ENCODE results near the gene GCN1. TPM values are rescaled to one million over a fixed set of nuclear protein-coding genes. Genes with fewer than 3 reads are reported as not detected.
"Not testable (repeated sequence)": the region's sequence is repeated elsewhere in the genome, so short reads cannot be mapped to it uniquely, and the experiment has no call there.

Gene GCN1
- total RNA-seq, 2 donors from 2014 or later = 39.7 to 83.1 TPM

- Histone ChIP-seq H3K9me3 (no peaks in the 10 kb centered on the region), H3K27ac (peak overlapping the region in 2 of 4 donors; percentile 36 to 61), H3K4me3 (no peak overlapping the region), H3K4me1 (peaks cover 52% of the 10 kb centered on the region), H3K27me3 (no peaks in the 10 kb centered on the region), H3K36me3 (replicated peaks in 1 of 2; ENCODE audit: insufficient read depth in 1 of 2, low read depth in 2 of 2) (no peaks in the 10 kb centered on the region)
- ATAC-seq (no peak), DNase-seq (peak in 2 of 4 donors; percentile 46 to 67)
- WGBS, 2 donors = 71 to 72% methylated on average over 12 to 13 of the region's 13 CpGs
- TF ChIP-seq CTCF (IDR thresholded peaks at IDR 0.05) (no peak), POLR2A (IDR thresholded peaks at IDR 0.05) (no peak)
- intact Hi-C loops (cut with DNase I) = no loop called here
These were observed 43.1 kb upstream of the GCN1 start for GRCh38 chr12:120237360-120238171.

- H3K9me3 ChIP-seq; H3K27ac ChIP-seq; DNase-seq; ATAC-seq; H3K4me3 ChIP-seq; H3K27me3 ChIP-seq; H3K36me3 ChIP-seq (replicated peaks in 1 of 2; ENCODE audit: insufficient read depth in 1 of 2, low read depth in 2 of 2); intact Hi-C loops (cut with DNase I): not testable (repeated sequence)
- WGBS, 2 donors = 80 to 90% methylated on average over 2 to 3 of the region's 3 CpGs
- H3K4me1 ChIP-seq = peaks cover 59% of the 10 kb centered on the region
These were observed 42.3 kb upstream of the GCN1 start for GRCh38 chr12:120236809-120237208.

DNA sequence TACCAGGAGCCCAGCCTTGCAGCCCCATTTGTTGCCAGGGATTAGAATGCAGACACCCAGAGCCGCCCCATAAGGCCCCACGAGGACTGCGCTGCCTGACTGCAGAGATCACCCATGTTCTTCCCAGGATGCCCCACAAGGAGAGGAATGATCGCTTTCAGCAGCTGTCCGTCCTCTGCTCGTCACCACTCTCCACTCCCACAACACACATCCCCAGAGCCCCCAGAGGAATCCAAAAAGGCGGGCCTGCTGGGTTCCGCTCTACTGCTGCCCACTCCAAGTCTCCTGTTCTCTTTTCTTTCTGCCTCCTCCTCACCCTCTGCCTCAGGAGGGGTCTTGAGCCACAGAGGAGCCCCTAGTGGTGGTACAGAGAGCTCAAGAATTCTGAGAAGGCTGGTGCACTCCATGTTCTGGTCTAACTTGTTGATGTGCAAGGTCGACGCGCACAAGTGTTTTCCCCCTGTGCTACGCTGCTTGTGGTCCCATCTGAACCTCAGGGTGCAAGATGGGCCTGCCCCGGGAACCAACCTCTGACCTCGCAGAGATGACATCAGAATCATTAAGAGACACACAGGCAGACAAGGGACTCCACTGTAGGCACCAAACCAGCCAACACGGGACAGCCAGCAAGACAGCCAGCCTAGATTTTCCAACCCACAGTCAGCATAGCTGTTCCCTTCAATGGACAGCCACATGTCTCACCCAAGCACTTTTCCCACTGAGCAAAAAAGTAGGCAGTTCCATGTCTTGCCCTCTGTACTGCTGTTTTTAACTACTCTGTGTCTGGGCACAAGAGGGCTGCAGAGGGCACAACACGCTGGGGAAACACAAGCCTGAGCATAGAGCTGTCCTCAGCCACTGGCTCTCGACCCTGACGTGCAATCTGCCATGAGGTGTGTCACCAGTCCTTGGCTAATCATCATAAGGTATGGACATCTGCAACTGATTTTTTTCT lies 41.1 kb upstream of the GCN1 start:
- WGBS, 2 donors = 84 to 85% methylated on average over 14 to 18 of the region's 18 CpGs
- Histone ChIP-seq H3K36me3 (replicated peaks in 1 of 2; ENCODE audit: insufficient read depth in 1 of 2, low read depth in 2 of 2) (no peaks in the 10 kb centered on the region), H3K27me3 (no peaks in the 10 kb centered on the region), H3K27ac (peak overlapping the region; percentile 67 to 88 (median 76)), H3K4me1 (peaks cover 63% of the 10 kb centered on the region), H3K4me3 (no peak overlapping the region), H3K9me3 (no peaks in the 10 kb centered on the region)
- intact Hi-C loops (cut with DNase I) = no loop called here
- ATAC-seq (no peak), DNase-seq (no peak)
- TF ChIP-seq CTCF (IDR thresholded peaks at IDR 0.05) = no peak
- TF ChIP-seq POLR2A (IDR thresholded peaks at IDR 0.05) = no peak

DNA sequence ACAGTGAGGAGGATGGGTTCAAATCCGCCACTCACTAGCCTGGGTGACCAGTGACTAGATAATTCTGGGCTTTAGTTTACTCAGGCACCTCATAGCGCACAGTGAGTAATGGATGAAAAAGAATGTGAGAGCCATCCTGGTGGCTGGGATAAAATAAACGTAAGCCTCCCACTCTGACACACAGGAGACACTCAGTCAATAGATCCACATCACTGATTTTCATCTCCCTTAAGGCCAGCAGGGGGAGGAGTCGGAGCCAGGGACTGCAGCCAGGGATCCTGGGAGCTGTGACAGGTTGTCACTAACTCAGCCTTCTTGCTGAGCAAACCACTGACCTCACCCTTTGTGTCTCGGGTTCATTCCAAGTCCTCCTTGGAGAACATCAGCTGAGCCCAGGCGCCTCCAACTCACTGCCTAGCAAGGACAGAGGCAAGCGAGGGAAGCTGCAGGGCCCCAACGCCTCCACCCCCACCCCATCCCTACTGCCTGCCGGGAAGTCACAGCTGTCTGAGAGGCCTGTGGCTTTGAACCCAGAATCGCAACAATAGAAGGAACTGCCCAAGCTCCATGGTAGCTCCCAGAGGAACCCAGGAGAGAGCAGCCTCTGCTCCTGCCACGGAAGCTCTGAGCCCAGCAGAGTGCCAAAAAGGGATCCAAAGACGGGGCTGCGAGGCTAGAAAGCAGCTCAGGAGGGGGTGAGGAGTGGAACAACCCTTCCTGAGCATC lies 40.3 kb upstream of the GCN1 start:
- no peaks in the 10 kb centered on the region for H3K27me3 ChIP-seq
- no peak overlapping the region for H3K4me3 ChIP-seq
- intact Hi-C loops (cut with DNase I) = no loop called here
- ATAC-seq = peak; percentile 86
- peak in 5 of 7 experiments; percentile 6 to 56 (median 55) for TF ChIP-seq CTCF (IDR thresholded peaks at IDR 0.05)
- TF ChIP-seq POLR2A (IDR thresholded peaks at IDR 0.05) = peak in 1 of 3 donors; percentile 42
- no peaks in the 10 kb centered on the region for H3K36me3 ChIP-seq (replicated peaks in 1 of 2; ENCODE audit: insufficient read depth in 1 of 2, low read depth in 2 of 2)
- H3K27ac ChIP-seq = peak overlapping the region; percentile 67 to 88 (median 76)
- H3K4me1 ChIP-seq = peaks cover 68% of the 10 kb centered on the region
- no peaks in the 10 kb centered on the region for H3K9me3 ChIP-seq
- DNase-seq = peak; percentile 84 to 92 (median 91)
- 27 to 33% methylated on average over 6 to 13 of the region's 13 CpGs for WGBS, 2 donors

All from body of pancreas (tissue), 4 donors.